ENCODE data around the gene STON1. TPM values are rescaled to one million over a fixed set of nuclear protein-coding genes. Genes with fewer than 3 reads are reported as not detected.
"Not testable (repeated sequence)": the region's sequence is repeated elsewhere in the genome, so short reads cannot be mapped to it uniquely, and the experiment has no call there.

STON1 gene
- total RNA-seq, 2 experiments from 2014 or later, result 2.1 to 3.0 TPM

- H3K27ac Mint-ChIP-seq; H3K36me3 Mint-ChIP-seq (ENCODE audit: low read depth): not testable (repeated sequence)
Observed at GRCh38 chr2:48596751-48597150, 66.8 kb downstream of the STON1 start.

GRCh38 chr2:48597492-48597891 is 67.5 kb downstream of the STON1 start:
- POLR2A ChIA-PET, result interaction anchor here (0.6 kb wide), 1 partner anchor 274 kb away, joined by 3 read pairs; no protein-coding TSS in a partner anchor

More at GRCh38 chr2:48596751-48597150, 66.8 kb downstream of the STON1 start:
- DNase-seq, CTCF ChIA-PET, H3K4me3 Mint-ChIP-seq, H3K9me3 Mint-ChIP-seq, H3K4me1 Mint-ChIP-seq, H3K27me3 Mint-ChIP-seq: not testable (repeated sequence)
- POLR2A ChIA-PET, result interaction anchor here (0.6 kb wide), 1 partner anchor 275 kb away, joined by 3 read pairs; no protein-coding TSS in a partner anchor

DNA sequence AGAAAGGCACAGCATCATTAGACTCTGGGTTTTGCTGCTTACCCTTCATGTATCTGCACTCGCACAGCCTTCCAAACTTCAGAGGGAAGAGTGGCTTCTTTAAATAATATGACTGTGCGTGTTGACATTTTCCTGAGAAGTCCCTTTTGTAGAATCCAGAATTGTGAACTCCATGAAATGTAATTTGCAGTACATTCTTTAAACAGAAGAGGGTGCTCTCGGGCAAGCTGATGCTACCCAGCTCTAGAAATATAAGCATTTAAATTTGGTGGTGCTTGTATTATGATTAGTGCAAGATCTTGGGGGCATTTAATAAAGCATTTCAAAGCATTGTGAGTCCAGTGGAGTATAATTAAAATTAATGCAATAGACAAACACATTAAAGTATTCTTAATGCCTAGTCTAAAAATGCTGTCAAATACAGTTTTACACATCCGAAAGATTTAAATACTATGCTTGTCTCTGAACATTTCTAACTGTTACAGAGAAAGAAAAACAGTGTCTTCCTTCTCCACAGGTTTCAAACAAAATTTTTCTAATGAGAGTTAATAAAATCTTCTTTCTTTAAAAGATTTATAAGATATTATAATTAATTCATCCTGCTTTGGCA is 70.4 kb downstream of the STON1 start:
- ChIA-PET CTCF (interaction anchor here (1.0 to 1.5 kb wide), 3 partner anchors 9 to 128 kb away, joined by 3 to 7 read pairs (median 3); no protein-coding TSS in a partner anchor), POLR2A (interaction anchor here (0.7 kb wide), 1 partner anchor 363 kb away, joined by 3 read pairs; no protein-coding TSS in a partner anchor)
- H3K9me3 Mint-ChIP-seq, result no peaks in the 10 kb centered on the region
- H3K4me3 Mint-ChIP-seq, result no peak overlapping the region
- DNase-seq, result no peak
- no peaks in the 10 kb centered on the region for H3K36me3 Mint-ChIP-seq (ENCODE audit: low read depth)
- H3K27ac Mint-ChIP-seq, result no peak overlapping the region
- no peaks in the 10 kb centered on the region for H3K27me3 Mint-ChIP-seq
- H3K4me1 Mint-ChIP-seq, result no peaks in the 10 kb centered on the region

More at GRCh38 chr2:48597492-48597891, 67.5 kb downstream of the STON1 start:
- CTCF ChIA-PET, result no interaction called here
- H3K4me3 Mint-ChIP-seq, result no peak overlapping the region
- H3K27me3 Mint-ChIP-seq, result no peaks in the 10 kb centered on the region
- no peak for DNase-seq
- no peaks in the 10 kb centered on the region for H3K4me1 Mint-ChIP-seq
- H3K9me3 Mint-ChIP-seq, result no peaks in the 10 kb centered on the region
- no peak overlapping the region for H3K27ac Mint-ChIP-seq
- H3K36me3 Mint-ChIP-seq (ENCODE audit: low read depth), result no peaks in the 10 kb centered on the region

- Mint-ChIP-seq H3K4me3 (no peak overlapping the region), H3K9me3 (no peaks in the 10 kb centered on the region), H3K27me3 (no peaks in the 10 kb centered on the region), H3K36me3 (ENCODE audit: low read depth) (no peaks in the 10 kb centered on the region), H3K4me1 (no peaks in the 10 kb centered on the region), H3K27ac (no peak overlapping the region)
- CTCF ChIA-PET, result interaction anchor here (1.0 to 1.5 kb wide), 3 partner anchors 9 to 127 kb away, joined by 3 to 7 read pairs (median 3); no protein-coding TSS in a partner anchor
- POLR2A ChIA-PET, result interaction anchor here (0.7 kb wide), 1 partner anchor 364 kb away, joined by 3 read pairs; no protein-coding TSS in a partner anchor
- no peak for DNase-seq
Observed at GRCh38 chr2:48600917-48601316, 71.0 kb downstream of the STON1 start.

- no peaks in the 10 kb centered on the region for H3K27me3 Mint-ChIP-seq
- no peak overlapping the region for H3K27ac Mint-ChIP-seq
- H3K9me3 Mint-ChIP-seq, result no peaks in the 10 kb centered on the region
- no peaks in the 10 kb centered on the region for H3K4me1 Mint-ChIP-seq
- ChIA-PET POLR2A (no interaction called here), CTCF (no interaction called here)
- H3K36me3 Mint-ChIP-seq (ENCODE audit: low read depth), result no peaks in the 10 kb centered on the region
- no peak for DNase-seq
- H3K4me3 Mint-ChIP-seq, result no peak overlapping the region
Observed at GRCh38 chr2:48601349-48601748, 71.4 kb downstream of the STON1 start.

- no peaks in the 10 kb centered on the region for H3K4me1 Mint-ChIP-seq
- ChIA-PET CTCF (no interaction called here), POLR2A (no interaction called here)
- H3K4me3 Mint-ChIP-seq, result no peak overlapping the region
- no peaks in the 10 kb centered on the region for H3K27me3 Mint-ChIP-seq
- H3K36me3 Mint-ChIP-seq (ENCODE audit: low read depth), result no peaks in the 10 kb centered on the region
- no peak overlapping the region for H3K27ac Mint-ChIP-seq
- no peaks in the 10 kb centered on the region for H3K9me3 Mint-ChIP-seq
- DNase-seq, result no peak
Observed at GRCh38 chr2:48605482-48606175, 75.7 kb downstream of the STON1 start.

DNA sequence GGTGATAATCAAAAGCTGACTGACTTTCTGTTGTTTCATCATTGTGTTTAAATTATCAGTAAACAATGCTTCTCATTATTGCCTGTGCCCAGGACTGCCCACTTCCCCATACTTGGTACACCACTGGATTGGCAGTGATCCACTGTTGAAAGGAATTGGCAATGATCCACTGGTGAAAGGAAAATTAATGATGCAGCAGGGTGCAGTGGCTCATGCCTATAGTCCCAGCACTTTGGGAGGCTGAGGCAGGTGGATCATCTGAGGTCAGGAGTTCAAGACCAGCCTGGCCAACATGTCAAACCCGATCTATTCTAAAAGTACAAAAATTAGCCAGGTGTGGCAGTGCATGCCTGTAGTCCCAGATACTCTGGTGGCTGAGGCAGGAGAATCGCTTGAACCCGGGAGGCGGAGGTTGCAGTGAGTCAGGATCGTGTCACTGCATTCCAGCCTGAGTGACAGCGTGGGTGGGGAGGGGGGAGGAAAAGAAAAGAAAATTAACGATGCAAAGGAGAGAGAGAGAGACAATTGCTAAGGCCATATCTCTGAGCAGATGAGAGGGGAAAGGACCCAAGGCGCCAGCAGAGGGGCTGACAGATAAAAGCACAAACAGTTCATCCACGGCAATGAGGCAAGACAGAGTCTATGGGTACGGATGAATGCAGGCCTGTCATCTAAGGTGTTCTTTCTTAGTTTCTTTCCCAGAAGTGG is 77.5 kb downstream of the STON1 start:
- Mint-ChIP-seq H3K4me3 (no peak overlapping the region), H3K9me3 (no peaks in the 10 kb centered on the region), H3K4me1 (no peaks in the 10 kb centered on the region), H3K27ac (no peak overlapping the region), H3K36me3 (ENCODE audit: low read depth) (no peaks in the 10 kb centered on the region), H3K27me3 (no peaks in the 10 kb centered on the region)
- ChIA-PET POLR2A (no interaction called here), CTCF (no interaction called here)
- no peak for DNase-seq

DNA sequence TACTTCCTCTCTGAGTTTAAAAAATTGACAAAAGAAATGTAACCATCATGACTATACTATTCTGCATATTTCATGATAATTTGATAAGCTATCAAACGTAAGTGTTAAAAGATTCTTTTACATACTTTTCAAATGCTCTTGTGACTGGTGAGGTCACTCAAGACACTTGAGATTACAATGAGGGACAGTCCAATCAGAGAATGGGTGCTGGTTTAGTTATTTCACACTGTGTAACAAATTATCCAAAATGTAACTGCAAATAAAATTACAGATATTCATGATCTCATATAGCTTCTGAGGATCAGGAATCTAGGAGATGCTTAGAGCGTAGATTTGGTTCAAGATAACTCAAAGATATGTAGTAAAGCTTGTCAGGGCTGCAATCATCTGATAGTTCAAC is 83.3 kb downstream of the STON1 start:
- no peak for DNase-seq
- ChIA-PET CTCF (no interaction called here), POLR2A (no interaction called here)
- H3K4me1 Mint-ChIP-seq, result no peaks in the 10 kb centered on the region
- H3K27me3 Mint-ChIP-seq, result no peaks in the 10 kb centered on the region
- no peak overlapping the region for H3K27ac Mint-ChIP-seq
- no peaks in the 10 kb centered on the region for H3K36me3 Mint-ChIP-seq (ENCODE audit: low read depth)
- H3K4me3 Mint-ChIP-seq, result no peak overlapping the region
- H3K9me3 Mint-ChIP-seq, result no peaks in the 10 kb centered on the region

DNA sequence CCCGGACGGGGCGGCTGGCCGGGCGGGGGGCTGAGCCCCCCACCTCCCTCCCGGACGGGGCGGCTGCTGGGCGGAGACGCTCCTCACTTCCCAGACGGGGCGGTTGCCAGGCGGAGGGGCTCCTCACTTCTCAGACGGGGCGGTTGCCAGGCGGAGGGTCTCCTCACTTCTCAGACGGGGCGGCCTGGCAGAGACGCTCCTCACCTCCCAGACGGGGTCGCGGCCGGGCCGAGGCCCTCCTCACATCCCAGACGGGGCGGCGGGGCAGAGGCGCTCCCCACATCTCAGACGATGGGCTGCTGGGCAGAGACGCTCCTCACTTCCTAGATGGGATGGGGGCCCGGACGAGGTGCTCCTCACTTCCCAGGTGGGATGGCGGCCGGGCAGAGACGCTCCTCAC is 84.6 kb downstream of the STON1 start:
- H3K27me3 Mint-ChIP-seq; H3K4me1 Mint-ChIP-seq; H3K4me3 Mint-ChIP-seq; H3K9me3 Mint-ChIP-seq; CTCF ChIA-PET; H3K36me3 Mint-ChIP-seq (ENCODE audit: low read depth); H3K27ac Mint-ChIP-seq; POLR2A ChIA-PET; DNase-seq: not testable (repeated sequence)

GRCh38 chr2:48617618-48618017 is 87.7 kb downstream of the STON1 start, which contains the start of gene GTF2A1L:
Gene GTF2A1L (plus strand): TSS chr2:48617856. CDS start chr2:48617875, 19 bp downstream.
- H3K4me3 Mint-ChIP-seq, result no peak within 1 kb of the TSS
- DNase-seq, result no peak
- no peaks in the 10 kb centered on the region for H3K9me3 Mint-ChIP-seq
- ChIA-PET CTCF (no interaction called here), POLR2A (no interaction called here)
- H3K27ac Mint-ChIP-seq, result no peak within 1 kb of the TSS
- peaks cover 2% of the 10 kb centered on the region for H3K27me3 Mint-ChIP-seq
- H3K36me3 Mint-ChIP-seq (ENCODE audit: low read depth), result no peaks in the 10 kb centered on the region
- no peaks in the 10 kb centered on the region for H3K4me1 Mint-ChIP-seq

DNA sequence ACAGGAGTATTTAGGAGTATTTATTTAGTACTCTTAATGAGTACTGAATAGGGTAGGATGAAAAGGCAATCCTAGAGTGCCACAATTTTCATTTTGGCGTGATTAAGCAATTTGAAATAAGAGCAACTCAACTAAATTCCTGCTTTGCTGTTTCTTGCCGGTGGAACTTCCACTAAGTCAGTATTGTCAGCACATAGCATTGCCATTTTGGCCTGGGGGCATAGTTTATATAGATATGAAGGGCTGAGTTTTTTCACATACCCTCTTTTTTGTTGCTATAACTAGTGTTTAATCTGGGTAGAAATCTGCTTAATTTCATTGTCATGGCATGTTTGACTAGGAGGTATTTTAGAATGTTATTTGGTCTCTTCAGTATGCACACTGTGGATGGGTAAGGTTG is 89.6 kb downstream of the STON1 start:
- CTCF ChIA-PET, result no interaction called here
- H3K27ac Mint-ChIP-seq, result no peak overlapping the region
- no peak for DNase-seq
- H3K9me3 Mint-ChIP-seq, result no peaks in the 10 kb centered on the region
- POLR2A ChIA-PET, result no interaction called here
- no peak overlapping the region for H3K4me3 Mint-ChIP-seq
- H3K4me1 Mint-ChIP-seq, result no peaks in the 10 kb centered on the region
- peaks cover 5% of the 10 kb centered on the region for H3K27me3 Mint-ChIP-seq
- no peaks in the 10 kb centered on the region for H3K36me3 Mint-ChIP-seq (ENCODE audit: low read depth)

GRCh38 chr2:48620604-48621003 is 90.7 kb downstream of the STON1 start:
- Mint-ChIP-seq H3K4me3 (no peak overlapping the region), H3K9me3 (no peaks in the 10 kb centered on the region), H3K4me1 (no peaks in the 10 kb centered on the region), H3K36me3 (ENCODE audit: low read depth) (no peaks in the 10 kb centered on the region), H3K27me3 (peaks cover 5% of the 10 kb centered on the region), H3K27ac (no peak overlapping the region)
- DNase-seq, result no peak
- POLR2A ChIA-PET, result no interaction called here
- CTCF ChIA-PET, result no interaction called here

- H3K27me3 Mint-ChIP-seq; H3K4me1 Mint-ChIP-seq; H3K36me3 Mint-ChIP-seq (ENCODE audit: low read depth); POLR2A ChIA-PET; DNase-seq; H3K27ac Mint-ChIP-seq; H3K9me3 Mint-ChIP-seq; H3K4me3 Mint-ChIP-seq; CTCF ChIA-PET: not testable (repeated sequence)
Observed at GRCh38 chr2:48622691-48623090, 92.7 kb downstream of the STON1 start.
